GM21526 (cell line): ENCODE data around the gene IL17RB.
A peak's percentile ranks its signal among the peaks of the same experiment; 100 is the strongest.

Source experiments
- ATAC-seq: cut with Tn5 transposase; IDR thresholded peaks from one replicate; pipeline ENCODE4 v1.9.1; 2021; ENCODE audit warnings: moderate library complexity; ENCODE audit not compliant: unreplicated experiment, low FRiP score

Gene IL17RB

DNA sequence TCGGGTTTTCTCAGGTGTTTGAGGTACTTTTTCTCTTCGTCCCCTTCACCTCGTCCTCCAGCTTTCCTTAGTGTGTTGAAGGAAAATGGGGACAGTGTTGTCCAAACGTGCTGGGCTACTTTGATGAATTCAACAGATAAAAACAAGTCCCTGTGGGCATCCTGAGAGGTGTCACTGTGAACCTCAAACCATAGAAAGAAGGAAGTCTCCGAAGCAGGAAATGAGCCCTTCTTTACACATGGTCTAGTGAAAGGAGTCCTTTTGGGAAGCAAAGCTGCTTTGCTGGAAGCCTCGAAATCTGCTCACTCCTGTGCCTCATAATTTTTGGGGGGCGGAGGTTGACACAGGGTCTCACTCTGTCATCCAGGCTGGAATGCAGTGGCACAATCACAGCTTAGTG lies 10.6 kb downstream of the IL17RB start:
- no peak for ATAC-seq

DNA sequence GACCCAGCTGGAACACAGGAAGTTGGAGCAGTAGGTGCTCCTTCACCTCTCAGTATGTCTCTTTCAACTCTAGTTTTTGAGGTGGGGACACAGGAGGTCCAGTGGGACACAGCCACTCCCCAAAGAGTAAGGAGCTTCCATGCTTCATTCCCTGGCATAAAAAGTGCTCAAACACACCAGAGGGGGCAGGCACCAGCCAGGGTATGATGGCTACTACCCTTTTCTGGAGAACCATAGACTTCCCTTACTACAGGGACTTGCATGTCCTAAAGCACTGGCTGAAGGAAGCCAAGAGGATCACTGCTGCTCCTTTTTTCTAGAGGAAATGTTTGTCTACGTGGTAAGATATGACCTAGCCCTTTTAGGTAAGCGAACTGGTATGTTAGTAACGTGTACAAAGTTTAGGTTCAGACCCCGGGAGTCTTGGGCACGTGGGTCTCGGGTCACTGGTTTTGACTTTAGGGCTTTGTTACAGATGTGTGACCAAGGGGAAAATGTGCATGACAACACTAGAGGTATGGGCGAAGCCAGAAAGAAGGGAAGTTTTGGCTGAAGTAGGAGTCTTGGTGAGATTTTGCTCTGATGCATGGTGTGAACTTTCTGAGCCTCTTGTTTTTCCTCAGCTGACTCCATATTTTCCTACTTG lies 11.9 kb downstream of the IL17RB start:
- ATAC-seq: no peak

DNA sequence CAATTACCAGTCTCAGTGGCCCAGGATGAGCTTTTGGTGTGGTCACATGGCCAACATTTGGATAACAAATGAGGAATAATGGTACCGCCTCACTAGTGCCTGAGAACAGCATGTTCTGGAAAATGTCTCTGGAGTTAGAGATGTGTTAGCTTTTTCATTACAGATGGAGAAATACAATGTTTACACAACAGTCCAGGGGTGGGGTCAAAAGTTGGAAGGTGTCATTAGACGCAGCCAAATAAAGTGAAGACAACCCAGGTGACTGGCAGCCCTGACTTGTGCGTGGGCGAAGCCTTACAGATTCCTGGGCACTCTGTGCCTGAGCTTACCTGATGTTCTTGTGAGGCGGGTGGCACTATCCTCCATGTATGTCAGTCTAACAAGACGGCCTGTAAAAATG lies 12.8 kb downstream of the IL17RB start:
- no peak for ATAC-seq

DNA sequence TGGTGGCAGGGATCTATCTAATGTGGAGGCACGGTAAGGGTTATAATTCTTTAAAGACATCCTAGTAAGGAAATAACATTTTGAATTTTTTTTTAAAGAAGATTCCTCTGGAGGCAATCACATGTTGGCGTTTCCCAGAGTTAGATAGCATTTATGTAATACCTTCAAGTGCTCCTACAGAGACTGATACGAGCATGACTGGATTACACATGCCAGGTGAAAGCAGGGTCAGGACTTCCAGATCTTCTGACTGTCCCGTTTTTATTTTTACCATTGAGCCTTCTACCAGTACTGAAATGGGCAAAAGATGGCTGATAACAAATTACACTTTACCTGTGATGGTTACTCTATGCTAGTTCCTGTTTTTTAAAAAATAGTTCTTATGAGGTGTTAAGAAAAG lies 13.8 kb downstream of the IL17RB start:
- ATAC-seq: no peak

DNA sequence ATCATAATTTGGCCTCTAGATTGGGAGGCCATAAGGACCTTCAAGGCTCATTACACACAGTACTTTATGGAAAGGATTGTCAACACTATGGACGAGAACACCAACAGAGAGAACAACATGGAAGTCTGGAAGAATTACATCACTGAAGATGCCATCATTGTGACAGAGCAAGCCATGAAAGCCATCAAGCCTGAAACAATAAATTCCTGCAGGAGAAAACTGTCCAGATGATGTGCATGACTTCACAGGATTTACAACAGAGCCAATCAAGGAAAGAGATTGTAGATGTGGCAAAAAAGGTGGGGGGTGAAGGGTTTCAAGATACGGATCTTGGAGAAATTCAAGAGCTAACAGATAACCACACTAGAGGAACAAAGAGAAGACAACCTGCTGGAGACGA lies 15.9 kb downstream of the IL17RB start:
- no peak for ATAC-seq

DNA sequence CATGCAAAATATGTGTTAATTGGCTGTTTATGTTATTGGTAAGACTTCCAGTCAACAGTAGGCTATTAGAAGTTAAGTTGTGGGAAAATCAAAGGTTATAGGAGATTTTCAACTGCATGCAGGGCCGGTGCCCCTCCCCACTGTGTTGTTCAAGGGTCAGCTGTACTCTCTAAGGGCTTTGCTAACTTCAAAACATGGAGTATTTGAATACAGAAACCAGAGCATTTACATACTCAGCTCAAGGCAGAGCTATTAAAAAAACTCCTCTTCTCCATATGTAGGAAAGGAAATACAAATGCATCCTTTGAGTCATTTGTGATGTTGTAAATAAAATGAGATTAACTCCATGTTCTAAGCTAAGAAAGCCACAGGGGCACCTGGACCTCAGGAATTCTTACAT lies 16.8 kb downstream of the IL17RB start:
- no peak for ATAC-seq

DNA sequence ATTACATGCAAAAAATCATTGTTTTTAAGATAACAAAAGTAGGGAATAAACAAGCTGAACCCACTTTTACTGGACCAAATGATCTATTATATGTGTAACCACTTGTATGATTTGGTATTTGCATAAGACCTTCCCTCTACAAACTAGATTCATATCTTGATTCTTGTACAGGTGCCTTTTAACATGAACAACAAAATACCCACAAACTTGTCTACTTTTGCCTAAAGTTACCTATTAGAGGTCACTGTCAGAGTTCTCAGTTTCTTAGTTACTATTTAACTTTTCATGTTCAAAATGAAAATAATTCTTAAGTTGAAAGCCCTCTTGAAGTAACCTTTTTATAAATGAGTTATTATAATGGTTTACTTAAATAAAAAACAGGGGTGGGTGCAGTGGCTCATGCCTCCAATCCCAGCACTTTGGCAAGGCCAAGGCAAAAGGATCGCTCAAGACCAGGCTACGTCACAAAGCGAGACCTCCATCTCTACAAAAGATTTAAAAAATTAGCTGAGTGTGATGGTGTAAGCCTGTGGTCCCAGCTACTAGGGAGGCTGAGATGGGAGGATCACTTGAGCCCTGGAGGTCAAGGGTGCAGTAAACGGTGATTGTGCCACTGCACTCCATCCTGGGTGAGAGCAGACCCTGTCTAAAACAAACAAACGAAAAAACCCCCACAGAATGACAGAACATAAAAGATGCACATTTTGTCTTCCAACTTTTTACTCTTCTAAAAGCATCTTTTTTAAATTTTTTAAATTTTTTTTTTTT lies 19.5 kb downstream of the IL17RB start:
- no peak for ATAC-seq

DNA sequence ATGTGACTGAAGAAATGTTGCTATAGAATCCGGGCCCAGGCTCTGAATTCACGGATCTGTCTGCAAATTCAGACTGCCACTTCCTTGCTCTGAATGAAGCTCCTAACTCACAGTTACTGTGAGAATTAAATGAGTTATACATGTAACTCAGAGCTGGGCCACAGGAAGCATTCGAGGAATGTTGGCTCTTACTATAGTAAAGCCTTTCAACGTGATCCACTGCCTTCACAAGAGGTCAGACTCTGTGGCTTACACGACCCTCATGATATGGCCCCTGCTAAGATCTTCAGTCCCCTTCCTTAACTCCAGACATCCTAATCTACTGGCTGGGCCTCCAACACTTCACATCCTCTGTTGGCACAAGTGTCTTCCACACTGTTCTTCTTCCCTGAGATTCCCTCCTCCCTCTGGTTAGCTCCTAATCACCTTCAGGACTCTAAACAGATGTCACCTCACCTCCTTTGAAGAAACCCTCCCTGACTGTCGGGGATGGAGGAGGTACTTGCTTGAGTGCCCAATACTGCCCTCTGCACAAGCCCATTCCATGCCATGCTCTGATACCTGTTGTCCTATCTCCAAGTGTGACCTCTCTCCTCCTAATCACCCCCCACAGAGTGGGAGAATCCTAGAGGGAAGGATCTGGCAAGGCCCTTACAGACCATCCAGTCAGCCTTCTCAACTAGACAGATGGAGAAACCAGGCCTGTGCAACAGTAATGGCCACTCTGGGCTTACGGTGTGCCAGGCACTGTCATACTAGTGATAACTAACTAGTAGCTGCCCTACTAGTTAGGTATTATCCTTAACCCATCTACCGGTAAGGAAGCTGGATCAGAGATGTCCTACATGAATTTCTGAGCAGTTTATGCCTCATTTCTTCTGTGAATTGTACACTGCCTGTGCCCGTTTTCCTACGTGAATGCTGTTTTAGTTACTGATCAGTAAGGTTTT lies 34.3 kb downstream of the IL17RB start:
- ATAC-seq: no peak

DNA sequence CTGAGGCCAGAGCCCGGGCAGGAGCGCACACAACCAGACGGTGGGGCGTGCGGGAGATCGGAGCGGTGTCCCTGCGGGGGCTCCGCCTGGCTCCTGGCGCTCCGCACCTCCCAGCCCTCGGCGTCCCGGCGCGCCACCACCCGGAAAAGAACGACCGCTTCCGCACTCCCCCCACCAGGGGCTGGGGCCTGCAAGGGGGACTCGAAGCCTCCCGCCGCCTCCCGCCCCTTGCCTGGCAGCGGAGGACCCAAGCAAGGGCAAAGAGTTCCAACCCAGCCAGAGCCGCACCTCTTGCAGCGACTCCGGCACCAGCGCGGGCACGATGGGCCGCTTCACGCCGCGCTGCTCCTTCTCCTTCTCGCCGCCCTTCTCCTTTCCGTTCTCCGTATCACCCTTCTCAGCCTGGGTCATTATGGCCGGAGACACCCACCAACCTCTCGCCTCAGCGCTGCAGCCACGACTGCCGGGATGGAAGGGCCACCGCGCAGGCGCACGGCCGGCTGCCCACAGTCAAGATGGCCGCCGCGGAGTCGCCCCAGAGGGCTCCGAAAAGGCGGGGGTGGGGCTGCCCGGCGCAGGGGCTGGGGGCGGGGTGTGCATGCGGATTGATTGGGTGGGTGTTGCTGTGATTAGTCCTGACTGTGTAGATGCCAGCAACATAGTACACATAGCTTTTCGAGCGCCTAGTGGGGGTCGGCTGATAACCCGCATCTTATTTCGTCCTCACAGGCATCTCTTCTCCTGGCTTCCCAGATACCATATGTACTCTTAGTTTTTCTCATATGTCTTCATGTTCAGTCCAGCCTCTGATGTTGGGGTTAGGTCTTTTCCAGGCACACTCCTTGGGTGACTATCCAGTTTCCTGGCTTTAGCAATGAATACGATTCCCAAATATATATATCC lies 35.6 kb downstream of the IL17RB start, which contains the start of gene ACTR8:
TSS of gene ACTR8 (minus strand) at position 462 of the 903 bp plus-strand sequence. CDS start at position 411, 51 bp downstream.
- ATAC-seq: peak; percentile 78

DNA sequence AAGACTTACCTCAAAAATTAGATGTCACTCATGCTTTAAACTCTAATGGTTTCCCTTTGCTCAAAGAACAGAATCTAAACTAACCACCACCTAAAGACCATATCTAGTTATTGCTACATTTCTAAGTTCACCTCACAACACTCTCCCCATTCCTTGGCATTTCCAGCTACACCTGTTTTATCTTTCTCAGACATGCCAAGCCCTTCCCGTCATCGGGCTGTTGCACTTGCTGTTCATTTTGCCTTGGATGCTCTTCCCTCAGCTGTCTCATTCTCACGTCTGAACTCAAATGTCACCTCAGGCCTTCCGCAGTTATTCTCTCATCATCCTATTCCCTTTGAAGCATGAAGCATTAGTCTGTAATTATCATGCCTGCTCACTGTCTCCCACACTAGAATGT lies 36.6 kb downstream of the IL17RB start:
- no peak for ATAC-seq

DNA sequence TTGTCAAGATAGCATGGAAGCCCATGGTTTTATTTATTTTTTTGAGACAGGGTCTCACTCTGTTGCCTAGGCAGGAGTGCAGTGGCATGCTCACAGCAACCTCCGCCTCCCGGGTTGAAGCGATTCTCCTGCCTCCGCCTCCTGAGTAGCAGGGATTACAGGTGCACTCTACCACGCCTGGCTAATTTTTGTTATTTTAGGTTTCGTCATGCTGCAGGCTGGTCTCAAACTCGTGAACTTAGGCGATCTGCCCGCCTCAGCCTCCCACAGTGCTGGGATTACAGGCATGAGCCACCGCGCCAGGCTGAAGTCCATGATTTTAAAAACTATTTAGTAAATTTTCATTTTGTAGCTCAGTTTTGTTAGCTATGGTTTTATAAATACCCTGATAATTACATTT lies 38.3 kb downstream of the IL17RB start:
- no peak for ATAC-seq

DNA sequence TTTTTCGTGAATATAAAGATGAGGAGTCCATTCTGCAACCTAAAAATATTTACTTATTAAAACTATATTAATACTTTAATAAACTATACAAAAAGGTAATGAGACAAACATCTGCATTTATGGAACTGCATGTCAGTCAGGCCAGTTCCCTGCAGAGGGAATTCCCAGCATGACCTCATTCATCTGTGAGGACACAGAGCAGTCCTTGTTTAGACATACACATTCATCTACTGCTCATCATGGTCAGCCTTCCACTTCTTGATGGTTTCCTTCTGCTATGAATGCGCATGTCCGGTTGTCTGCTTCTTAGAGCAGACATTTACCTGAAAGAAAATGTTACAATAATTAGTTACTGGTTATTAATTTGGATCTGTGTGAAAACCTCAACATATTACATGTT lies 38.9 kb downstream of the IL17RB start:
- no peak for ATAC-seq

DNA sequence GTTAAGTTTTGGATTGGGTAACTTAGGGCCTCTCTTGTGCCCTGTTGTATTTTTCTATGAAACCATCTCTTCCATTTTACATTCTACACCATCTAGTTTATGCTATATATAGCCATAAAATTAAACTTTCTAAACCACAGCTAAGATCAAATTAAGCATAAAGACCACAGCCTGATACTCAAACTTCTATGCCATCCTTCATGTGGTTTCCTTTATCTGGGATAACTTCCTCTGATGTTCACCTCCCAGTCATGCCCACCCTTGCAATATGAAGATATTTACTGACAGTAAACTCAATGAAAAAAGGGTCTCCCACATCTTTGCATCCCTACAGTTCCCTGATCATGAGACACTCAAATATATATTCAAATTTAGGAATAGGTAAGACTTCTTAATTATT lies 41.1 kb downstream of the IL17RB start:
- ATAC-seq: no peak

DNA sequence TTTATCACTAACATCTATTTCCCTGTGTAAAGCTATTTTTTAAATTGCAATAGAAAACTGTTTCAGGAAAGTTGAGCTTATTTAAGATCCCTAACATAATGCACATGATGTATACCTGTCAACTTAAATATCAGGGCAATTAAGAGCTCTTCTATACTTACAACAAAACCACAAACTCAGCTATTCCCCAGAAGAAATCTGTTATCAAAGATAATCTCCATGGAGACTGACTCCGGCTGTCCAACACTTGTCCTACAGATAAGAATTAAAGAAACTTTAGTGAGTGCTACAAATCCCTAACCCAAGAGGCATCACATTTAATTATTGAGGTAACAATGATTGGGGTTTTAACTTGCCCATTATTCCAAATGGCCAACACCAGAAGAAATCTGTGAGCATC lies 41.9 kb downstream of the IL17RB start:
- no peak for ATAC-seq

DNA sequence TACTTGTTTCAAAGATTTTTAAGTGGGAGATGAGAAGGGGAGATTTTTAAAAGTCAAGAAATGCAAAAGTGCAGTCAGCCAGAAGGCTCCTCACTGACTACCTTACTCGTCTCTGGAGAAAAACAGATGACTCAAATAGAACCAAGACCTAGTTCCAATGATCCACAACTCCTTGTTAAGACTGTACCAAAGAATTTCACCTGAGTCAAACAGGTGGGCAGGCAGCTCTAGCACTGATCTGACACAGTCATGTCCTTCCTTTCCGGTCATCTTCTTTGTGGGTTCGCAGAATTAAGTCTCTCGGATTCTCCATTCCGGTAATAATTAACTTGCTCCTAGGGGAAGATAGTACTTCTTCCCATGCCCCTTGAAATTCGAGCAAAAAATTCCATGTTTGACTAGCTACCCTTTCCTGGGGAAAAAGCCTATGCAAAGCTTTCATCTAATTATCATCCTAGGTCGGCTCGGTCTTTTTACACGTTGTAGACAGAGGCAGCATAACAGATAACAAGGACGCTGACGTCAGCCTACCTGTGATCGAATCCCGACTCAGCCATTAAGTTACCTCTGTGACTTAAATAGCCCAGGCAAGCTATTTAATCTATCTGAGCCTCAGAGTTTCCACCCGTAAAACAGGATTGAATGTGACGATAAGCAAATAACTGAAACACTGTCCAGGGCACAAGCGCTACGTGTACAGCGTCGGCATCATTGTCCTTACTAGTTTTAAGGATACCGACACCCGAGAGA lies 44.5 kb downstream of the IL17RB start:
- ATAC-seq: peak; percentile 22

DNA sequence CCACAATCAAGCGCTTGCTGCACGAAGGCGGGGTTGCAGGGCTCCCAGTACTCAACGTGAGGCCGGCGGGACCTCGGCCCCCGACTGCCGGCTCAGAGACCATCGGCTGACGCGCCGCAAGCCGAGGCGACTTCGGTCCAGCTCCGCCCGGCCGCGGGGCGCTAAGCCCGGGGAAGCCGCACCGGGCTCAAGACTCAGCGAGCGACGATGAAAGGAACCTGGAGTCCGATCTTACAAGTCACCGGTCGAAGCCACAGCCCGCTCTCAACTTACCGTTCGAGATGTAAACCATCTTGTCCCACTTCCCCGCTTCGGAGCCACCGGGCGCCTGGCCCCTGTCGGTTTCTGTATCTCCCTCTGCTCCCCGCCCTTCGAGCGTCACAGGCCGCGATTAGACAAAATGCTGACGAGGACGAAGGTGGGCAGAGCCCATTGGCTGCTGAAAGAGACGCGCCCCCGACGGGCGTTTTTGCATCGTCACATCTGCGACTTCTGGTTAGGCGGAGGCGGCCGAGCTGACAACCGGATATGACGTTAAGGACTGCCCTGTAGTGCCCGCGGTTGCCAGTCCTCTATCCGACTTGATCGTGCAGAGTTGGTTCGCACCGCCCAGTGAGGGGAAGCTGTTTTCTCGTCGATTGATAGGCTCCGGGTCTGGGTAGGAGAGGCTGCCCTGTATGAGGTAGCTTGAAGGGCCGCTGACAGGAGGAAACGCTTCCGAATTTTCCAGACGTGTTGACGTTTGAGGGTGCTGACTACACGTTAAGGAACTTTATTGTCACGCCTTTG lies 45.3 kb downstream of the IL17RB start, which contains the start of gene SELENOK:
TSS of gene SELENOK (minus strand) at position 363 of the 789 bp plus-strand sequence.
- ATAC-seq: peak; percentile 96

DNA sequence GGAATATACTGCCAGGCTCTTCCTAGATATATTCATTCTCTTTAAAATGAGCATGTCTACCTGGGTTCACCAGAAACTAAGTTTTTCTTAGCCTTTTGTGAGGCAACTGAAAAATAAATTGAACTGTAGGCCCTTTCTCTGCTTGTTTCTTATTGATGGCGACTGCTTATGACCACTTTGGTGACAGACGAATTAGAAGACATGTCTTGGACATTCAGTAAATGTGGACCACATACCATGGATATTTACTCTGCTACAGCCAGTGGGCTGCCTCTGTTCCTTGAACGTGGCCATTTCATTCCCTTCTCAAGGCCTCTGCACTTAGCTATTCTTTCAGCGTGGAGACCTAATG lies 45.9 kb downstream of the IL17RB start:
- no peak for ATAC-seq

DNA sequence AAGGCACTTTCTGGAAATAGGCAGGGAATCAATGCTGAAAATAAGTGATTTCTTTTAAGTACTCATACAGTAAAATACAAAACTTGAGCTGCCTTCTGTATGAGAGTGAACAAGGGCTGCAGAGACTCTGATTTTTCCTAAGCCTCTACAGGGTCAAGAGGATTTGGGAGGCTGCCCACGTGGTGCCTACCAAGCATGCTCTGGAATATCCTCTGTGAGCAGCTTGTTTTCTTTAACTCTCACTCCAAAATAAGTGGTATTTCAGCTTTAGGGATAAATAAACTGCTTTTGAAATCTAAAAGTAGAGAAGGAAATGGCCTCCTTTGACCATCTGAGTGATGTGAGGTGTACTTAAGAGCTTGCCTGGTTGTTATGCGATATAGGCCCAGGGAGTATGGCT lies 53.4 kb downstream of the IL17RB start:
- no peak for ATAC-seq
